Fibroblast of skin of right quadriceps (primary cell): ENCODE results near the gene A3GALT2.
A peak's percentile ranks its signal among the peaks of the same experiment; 100 is the strongest.

ENCODE experiments used
- DNase-seq: peaks from one replicate; pipeline ENCODE4 v3.0.0-alpha.2; 2013

A3GALT2 gene

GRCh38 chr1:33349778-33350610 is 29.1 kb upstream of the A3GALT2 start:
- peak; percentile 83 for DNase-seq

DNA sequence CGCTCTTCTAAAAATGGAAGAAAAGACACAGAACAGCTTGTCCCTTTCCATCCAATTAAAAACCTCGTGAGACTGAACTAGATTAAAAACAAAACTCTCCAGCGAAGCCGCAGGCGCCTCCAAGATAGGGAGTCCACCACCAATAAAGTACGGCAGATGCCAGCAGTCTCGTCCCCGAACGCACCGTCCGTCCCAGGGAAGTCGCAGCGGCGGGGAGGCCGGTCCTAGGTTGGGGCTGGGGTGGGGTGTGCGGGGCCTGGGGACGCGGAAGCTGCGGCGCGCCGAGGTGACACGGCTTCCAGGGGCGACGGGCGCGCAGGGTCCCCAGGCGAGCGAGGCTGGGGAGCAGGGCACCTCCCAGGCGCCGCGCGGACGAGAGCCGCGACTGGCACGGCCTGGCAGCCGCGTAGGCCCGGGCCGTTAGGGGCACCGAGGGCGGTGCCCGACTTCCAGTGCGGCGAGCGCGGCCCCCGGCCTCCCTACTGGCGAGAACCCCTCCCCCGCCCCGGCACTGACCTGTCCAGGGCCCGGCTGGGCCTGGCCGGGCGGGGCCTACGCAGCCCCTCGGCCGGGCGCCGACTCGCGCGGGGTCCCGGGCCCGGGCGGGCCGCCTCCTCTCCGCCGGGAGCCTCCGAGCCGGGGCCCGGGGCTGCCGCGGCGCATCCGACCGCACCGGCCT is 28.3 kb upstream of the A3GALT2 start:
- DNase-seq: no peak

DNA sequence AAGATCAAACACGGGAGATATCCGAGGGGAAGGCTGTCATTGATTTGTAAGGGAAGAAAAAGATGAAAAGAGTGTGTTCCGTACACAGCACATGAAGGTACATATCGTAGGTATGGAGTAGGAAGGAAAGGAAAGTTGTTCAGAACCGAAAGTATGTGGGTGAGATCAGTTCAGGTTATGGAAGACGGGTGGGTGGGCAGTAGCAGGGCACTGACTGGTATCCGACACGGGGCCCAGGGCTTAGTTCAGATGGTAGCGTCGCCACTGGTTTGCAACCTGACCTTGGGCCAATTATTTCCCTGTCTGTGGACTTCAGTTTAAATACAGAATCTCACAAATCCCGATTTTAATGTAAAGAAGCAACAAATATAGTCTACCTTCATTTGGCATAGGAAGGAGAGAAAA is 27.8 kb upstream of the A3GALT2 start:
- no peak for DNase-seq

- DNase-seq: peak; percentile 64
Measured at GRCh38 chr1:33348194-33348593, 27.3 kb upstream of the A3GALT2 start.

DNA sequence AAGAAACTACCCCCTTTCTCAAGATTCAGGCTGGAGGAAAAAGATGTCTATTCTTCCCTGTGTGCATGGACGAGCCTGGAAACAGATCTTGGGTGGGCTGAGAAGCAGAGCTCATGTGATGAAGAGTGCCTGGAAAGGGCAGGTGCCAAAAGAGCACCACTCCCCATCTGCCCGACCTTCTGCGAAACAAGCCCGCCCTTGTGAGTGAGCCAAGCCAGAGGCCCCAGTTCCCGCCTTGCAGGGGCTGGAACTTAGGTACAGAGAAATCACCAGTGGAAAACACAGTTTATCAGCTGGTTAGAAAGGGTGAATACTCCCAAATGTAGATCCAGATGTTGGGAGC is 26.7 kb upstream of the A3GALT2 start:
- no peak for DNase-seq

- DNase-seq: peak; percentile 95
Measured at GRCh38 chr1:33346927-33347649, 26.2 kb upstream of the A3GALT2 start.

DNA sequence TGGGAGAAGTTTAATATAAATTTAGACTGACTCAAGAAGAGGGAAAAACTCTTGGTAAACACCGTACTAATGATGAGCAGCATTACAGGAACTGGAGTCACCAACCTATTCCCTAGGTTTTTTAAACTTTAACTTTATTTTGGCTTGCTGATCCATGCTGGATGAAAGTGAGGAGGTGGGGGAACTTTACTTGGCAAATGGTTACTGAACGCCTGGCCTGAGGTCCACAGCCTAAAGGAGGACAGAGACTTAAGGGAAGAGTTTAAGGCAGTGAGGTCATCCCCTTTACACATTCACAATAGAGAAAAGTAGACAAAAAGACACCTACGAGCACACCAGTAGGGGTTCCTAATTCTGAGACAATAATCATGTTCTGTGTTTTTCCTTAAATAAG is 25.6 kb upstream of the A3GALT2 start:
- DNase-seq: no peak

GRCh38 chr1:33344896-33345560 is 24.1 kb upstream of the A3GALT2 start:
- peak; percentile 40 for DNase-seq

DNA sequence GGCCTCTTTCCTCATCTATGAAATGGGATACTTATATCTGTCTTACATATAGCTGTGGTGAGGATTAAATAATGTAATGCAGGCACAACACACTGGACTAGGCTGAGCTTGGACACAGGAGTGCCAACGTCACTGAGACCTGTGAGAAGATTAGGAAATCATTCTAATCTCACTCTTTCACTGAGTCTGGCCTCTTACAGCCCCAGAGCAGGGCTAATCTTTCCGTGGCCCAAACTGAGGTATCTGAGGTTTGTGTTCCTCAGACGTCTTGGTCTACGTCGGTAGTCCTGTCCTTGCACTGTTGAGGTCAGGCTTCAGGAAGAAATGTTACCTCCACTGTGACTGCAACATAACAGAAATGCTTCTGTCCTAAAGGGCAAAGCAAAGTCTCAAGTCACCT is 22.6 kb upstream of the A3GALT2 start:
- DNase-seq: no peak

GRCh38 chr1:33342041-33342723 is 21.3 kb upstream of the A3GALT2 start:
- DNase-seq: peak; percentile 97

- DNase-seq: peak; percentile 34
Measured at GRCh38 chr1:33341190-33341589, 20.3 kb upstream of the A3GALT2 start.

DNA sequence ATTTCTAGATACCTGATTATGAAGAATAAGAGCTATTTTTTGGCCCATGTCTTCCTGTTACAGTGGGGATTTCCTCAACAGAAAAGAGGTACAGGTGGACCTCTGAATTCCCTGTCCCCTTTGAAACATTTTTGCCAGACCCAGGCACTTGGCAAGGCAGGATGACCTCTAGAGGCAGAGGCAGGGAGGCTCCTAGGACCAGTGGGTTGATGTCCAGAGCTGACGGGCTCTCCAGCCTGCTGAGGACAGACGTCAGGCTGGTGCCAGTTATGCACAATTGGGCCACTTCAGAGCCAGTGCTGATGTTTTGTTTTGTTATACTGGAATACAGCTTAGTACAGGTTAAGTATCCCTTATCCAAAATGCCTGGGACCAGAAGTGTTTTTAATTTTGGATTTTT is 18.5 kb upstream of the A3GALT2 start:
- DNase-seq: no peak

- peak; percentile 68 for DNase-seq
Measured at GRCh38 chr1:33338440-33339211, 17.7 kb upstream of the A3GALT2 start.

GRCh38 chr1:33338048-33338439 is 17.1 kb upstream of the A3GALT2 start:
- DNase-seq: peak; percentile 36

DNA sequence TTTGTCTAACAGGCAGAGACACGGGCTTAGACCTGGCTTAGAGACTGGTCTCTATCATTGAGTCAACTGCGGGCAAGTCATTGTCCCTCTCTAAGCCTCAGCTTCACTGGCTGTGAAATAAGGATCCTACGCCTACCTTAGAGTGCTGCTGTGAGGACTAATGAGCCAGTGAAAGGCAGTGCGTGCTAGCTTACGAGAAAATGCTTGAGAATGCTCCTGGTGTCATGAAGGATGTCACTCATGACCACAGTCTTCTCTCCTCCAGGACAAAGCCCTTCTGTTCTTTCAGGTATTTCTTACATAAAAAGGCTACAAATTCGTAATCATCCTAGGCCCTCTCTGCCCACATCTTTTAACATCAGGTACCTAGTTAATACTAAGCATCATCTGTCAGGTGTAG is 16.5 kb upstream of the A3GALT2 start:
- DNase-seq: no peak

DNA sequence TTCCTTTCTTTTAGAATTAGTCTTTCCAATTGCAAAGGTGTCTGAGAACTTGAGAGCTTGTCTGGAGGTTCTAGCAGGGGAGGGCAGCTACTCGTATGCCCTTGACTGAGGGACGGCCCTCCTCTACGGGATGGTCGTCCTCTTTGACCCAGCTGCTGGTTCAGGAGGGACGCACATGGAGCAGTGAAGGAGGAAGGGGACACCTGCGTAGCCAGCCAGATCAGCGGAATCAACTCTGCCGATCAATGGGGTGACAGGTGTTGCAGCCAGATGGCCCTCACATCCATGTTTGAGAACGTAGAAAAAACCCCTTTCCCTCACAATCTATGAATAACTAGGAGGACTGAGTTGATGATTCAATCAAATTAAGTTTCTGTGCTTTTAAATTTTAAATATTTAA is 15.7 kb upstream of the A3GALT2 start:
- no peak for DNase-seq

DNA sequence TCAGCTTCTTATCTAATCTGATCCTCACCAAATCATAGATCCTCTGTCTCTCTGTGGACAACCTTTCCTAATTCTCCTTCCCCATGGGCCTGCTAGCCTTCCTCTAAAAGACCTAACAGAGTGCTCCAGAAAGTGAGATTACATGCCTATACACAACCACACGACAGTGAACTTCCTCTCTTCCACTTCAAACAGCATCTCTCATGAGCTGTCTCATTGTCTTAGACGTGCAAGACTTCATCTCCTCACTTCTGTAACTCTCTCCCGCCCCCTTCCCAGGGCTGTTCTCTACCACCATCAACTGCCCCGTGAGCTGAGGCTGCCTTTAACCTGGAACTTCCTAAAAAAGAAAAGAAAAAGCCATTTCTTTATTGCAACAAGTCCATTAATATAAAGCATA is 14.1 kb upstream of the A3GALT2 start:
- no peak for DNase-seq

DNA sequence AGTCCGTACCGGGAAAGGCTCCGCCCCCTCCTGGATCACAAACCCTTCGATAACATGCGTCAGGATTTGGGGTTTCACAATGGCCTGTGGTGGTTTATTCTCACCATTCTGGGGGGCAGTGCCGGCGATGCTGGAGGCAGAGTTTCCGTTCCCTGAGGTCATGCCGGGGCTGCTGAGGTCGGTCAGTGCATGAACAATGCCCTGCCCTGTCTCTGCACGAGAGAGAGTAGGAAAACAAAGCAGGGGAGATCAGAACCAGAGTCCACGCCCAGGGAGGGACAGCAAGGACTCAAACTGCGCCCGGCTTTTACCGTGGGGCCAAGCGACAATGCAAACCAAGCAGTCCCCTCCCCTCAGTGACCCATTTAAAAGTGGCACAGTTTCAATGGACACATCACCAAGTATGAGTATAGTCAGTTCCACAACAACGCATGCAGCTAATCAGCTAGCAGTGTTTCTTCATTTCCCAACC is 13.2 kb upstream of the A3GALT2 start:
- no peak for DNase-seq

DNA sequence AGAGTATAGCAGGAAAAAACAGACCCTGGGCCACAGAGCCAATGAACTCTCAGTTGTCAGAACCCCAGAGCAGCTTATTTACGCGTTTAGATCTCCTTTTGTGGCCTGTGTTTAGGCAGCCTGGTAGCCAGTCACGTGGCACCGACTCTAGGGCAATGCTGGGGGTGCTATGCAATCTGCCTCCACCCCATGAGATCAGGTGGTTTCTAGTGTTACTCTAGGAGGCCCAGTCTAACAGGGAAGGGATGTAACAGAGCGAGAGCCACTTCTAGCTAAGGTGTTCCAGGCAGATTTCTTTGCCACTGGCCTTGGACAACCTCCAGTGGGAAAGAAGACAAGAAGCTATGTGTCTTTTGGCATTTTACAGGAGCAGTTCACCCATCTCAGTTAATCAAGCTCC is 12.0 kb upstream of the A3GALT2 start:
- no peak for DNase-seq

DNA sequence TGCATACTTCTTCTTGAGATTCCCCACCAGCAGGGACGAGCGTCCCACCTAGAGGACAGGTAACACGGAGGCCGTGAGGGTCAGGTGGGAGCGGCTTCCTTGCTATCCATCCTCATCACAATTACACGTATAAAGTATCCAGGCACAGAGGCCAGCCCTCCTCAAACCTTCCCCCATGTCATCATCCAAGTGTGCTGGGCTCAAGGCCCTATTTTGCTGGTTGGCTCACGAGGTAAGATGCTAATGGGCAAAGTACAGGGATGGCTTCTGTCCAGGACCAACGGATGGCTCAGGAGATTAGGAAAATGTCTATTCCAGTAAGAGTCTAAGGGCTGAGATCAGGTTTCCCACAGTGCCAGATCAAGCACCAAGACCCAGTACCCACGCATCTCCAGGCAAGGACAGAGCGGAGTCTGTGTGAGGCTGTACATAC is 11.5 kb upstream of the A3GALT2 start:
- no peak for DNase-seq

- DNase-seq: no peak
Measured at GRCh38 chr1:33331444-33332356, 10.8 kb upstream of the A3GALT2 start.
